Spleen (tissue), 7 donors: ENCODE measurements around the gene RBM46.

ENCODE experiments used
- CTCF ChIP-seq, 11 experiments: fragments of 200-600 bp in 7 of 11; fragments of 450-650 bp in 4 of 11; sonication (generic) in 4 of 11; IDR thresholded peaks in 8 of 11; conservative IDR thresholded peaks in 3 of 11; 1 replicate in 7 of 11; 2 replicates in 4 of 11; pipeline versions ENCODE4 v1.4.0 to v1.8.0; 2016 to 2021; ENCODE audit warnings: antibody characterized with exemption in 11 of 11, inconsistent platforms in 4 of 11, mild to moderate bottlenecking in 1 of 11
- POLR2A ChIP-seq, 3 donors: fragments of 450-650 bp; IDR thresholded peaks; one replicate each; pipeline ENCODE4 v1.5.1; 2017; ENCODE audit warnings: antibody characterized with exemption in 3 of 3, mild to moderate bottlenecking in 1 of 3
- POLR2AphosphoS5 ChIP-seq, 3 donors: sonication (generic); formaldehyde crosslinking; IDR thresholded peaks; one replicate each; pipeline ENCODE4 v1.5.1; 2017; ENCODE audit warnings: antibody characterized with exemption in 3 of 3
- donor health status: DM: no; HTN: no; CAD: no; lungs with moderate emphysema.
- donor health status: DM: no; HTN: no; CAD: no.
- donor health status: DM: no; HTN: no; CAD: no.

DNA sequence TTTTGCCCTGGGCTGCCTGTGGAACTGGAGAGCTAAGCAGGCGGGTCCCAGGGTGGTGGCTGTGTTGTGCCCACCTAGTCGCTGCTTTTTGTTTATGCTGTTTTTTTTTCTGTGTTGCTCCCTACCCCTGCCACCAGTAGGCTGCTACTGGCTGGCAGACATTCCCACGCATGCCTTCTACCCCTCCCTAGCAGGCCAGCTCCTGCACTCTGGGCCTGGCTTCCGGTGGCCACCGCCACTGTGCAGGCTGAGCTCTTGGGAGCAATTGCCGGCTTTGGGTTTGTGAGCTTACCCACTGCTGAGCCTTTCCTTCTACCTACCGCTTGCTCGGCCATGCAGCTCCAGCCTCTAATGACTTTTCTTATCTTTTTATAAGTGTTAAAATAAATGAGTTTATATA is 57.6 kb downstream of the RBM46 start:
- TF ChIP-seq POLR2A (IDR thresholded peaks at IDR 0.05) (no peak), CTCF (IDR thresholded peaks at IDR 0.05 in 8 of 11, conservative IDR thresholded peaks at IDR 0.05 in 3 of 11) (no peak), POLR2AphosphoS5 (IDR thresholded peaks at IDR 0.05) (no peak)
